HL-60 (cell line): ENCODE results near the gene FAT1.

Experiments used
- DNase-seq, 2 experiments: peaks; one replicate each; pipeline ENCODE4 v3.0.0-alpha.2; 2010 to 2020; ENCODE audit warnings: low read depth in 1 of 2, low spot score in 1 of 2
- H3K27ac ChIP-seq: fragments of 250-450 bp; sonication (Bioruptor Pico); replicated peaks from 2 replicates; pipeline ENCODE4 v1.5.1; 2020; ENCODE audit warnings: mild to moderate bottlenecking, moderate library complexity
- H3K27me3 ChIP-seq: fragments of 250-450 bp; sonication (Bioruptor Pico); 2 replicates; pipeline ENCODE4 v1.5.1; 2021; ENCODE audit warnings: mild to moderate bottlenecking, moderate library complexity; ENCODE audit not compliant: insufficient read depth, poor library complexity, severe bottlenecking
- H3K4me3 ChIP-seq: replicated peaks from 2 replicates; pipeline ENCODE4 v1.5.1; 2011; ENCODE audit warnings: mild to moderate bottlenecking, control low read depth, low read length; ENCODE audit not compliant: insufficient read depth
- GABPA ChIP-seq: IDR thresholded peaks from 2 replicates; pipeline ENCODE4 v1.6.1; 2012; ENCODE audit warnings: low read depth
- POLR2AphosphoS5 ChIP-seq: IDR thresholded peaks from 2 replicates; pipeline ENCODE4 v1.6.1; 2012; ENCODE audit warnings: low read depth
- SPI1 ChIP-seq: IDR thresholded peaks from 2 replicates; pipeline ENCODE4 v1.6.1; 2012; ENCODE audit warnings: low read depth, mild to moderate bottlenecking, borderline replicate concordance
- TF ChIP-seq, protein P1 (sequence below): IDR thresholded peaks from one replicate; pipeline ENCODE4 v1.5.1; 2011; ENCODE audit warnings: low read length, control low read depth, inconsistent platforms; ENCODE audit not compliant: insufficient read depth
- TF ChIP-seq, protein P2 (sequence below): IDR thresholded peaks from 2 replicates; pipeline ENCODE4 v1.6.1; 2012; ENCODE audit warnings: low read depth; ENCODE audit not compliant: insufficient replicate concordance

Gene FAT1

DNA sequence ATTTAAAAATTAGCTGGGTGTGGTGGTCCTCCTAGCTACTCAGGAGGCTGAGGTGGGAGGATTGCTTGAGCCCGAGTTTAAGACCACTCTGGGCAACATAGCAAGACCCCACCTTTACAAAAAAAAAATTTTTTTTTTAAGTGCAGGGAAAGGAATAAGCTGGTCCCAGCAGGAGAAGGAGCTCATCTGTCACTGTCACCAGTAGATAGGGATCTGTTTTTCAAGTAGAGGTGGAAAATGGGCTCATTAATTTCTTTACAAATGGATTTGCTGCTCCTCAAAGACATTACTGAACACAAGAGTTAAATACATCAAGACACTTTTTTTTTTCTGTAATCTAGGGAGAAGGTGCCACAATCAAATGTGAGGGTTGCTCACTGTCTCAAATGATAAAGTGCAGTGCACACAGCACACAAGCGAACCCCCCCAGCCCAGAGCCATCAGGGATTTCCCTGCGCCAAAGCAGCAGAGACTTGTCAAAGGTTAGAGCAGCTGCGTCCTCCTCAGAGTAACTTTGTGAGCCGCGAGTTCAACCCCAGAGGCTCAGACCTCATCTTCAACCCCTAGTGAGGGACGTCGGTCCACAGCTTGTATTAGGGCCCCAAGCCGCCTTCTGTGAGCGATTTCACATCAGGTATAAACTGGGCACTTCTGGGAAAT, 154.0 kb downstream of the FAT1 start:
- TF ChIP-seq, protein P1, sequence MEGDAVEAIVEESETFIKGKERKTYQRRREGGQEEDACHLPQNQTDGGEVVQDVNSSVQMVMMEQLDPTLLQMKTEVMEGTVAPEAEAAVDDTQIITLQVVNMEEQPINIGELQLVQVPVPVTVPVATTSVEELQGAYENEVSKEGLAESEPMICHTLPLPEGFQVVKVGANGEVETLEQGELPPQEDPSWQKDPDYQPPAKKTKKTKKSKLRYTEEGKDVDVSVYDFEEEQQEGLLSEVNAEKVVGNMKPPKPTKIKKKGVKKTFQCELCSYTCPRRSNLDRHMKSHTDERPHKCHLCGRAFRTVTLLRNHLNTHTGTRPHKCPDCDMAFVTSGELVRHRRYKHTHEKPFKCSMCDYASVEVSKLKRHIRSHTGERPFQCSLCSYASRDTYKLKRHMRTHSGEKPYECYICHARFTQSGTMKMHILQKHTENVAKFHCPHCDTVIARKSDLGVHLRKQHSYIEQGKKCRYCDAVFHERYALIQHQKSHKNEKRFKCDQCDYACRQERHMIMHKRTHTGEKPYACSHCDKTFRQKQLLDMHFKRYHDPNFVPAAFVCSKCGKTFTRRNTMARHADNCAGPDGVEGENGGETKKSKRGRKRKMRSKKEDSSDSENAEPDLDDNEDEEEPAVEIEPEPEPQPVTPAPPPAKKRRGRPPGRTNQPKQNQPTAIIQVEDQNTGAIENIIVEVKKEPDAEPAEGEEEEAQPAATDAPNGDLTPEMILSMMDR, result no peak
- TF ChIP-seq SPI1 (no peak), POLR2AphosphoS5 (no peak), GABPA (no peak)
- TF ChIP-seq, protein P2, sequence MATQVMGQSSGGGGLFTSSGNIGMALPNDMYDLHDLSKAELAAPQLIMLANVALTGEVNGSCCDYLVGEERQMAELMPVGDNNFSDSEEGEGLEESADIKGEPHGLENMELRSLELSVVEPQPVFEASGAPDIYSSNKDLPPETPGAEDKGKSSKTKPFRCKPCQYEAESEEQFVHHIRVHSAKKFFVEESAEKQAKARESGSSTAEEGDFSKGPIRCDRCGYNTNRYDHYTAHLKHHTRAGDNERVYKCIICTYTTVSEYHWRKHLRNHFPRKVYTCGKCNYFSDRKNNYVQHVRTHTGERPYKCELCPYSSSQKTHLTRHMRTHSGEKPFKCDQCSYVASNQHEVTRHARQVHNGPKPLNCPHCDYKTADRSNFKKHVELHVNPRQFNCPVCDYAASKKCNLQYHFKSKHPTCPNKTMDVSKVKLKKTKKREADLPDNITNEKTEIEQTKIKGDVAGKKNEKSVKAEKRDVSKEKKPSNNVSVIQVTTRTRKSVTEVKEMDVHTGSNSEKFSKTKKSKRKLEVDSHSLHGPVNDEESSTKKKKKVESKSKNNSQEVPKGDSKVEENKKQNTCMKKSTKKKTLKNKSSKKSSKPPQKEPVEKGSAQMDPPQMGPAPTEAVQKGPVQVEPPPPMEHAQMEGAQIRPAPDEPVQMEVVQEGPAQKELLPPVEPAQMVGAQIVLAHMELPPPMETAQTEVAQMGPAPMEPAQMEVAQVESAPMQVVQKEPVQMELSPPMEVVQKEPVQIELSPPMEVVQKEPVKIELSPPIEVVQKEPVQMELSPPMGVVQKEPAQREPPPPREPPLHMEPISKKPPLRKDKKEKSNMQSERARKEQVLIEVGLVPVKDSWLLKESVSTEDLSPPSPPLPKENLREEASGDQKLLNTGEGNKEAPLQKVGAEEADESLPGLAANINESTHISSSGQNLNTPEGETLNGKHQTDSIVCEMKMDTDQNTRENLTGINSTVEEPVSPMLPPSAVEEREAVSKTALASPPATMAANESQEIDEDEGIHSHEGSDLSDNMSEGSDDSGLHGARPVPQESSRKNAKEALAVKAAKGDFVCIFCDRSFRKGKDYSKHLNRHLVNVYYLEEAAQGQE, result no peak
- DNase-seq, result no peak
- H3K4me3 ChIP-seq, result no peak overlapping the region
- H3K27ac ChIP-seq, result no peak overlapping the region
- H3K27me3 ChIP-seq, result no peaks in the 10 kb centered on the region

- no peak overlapping the region for H3K4me3 ChIP-seq
- no peak for DNase-seq
- no peaks in the 10 kb centered on the region for H3K27me3 ChIP-seq
- H3K27ac ChIP-seq, result no peak overlapping the region
- TF ChIP-seq, protein P1, result no peak
- TF ChIP-seq SPI1 (no peak), GABPA (no peak), POLR2AphosphoS5 (no peak)
- TF ChIP-seq, protein P2, result no peak
Measured at GRCh38 chr4:186566068-186566467, 157.6 kb downstream of the FAT1 start.

GRCh38 chr4:186563761-186564160, 159.9 kb downstream of the FAT1 start:
- no peak for DNase-seq
- H3K27me3 ChIP-seq, result no peaks in the 10 kb centered on the region
- TF ChIP-seq SPI1 (no peak), POLR2AphosphoS5 (no peak), GABPA (no peak)
- TF ChIP-seq, protein P2, result no peak
- TF ChIP-seq, protein P1, result no peak
- H3K4me3 ChIP-seq, result no peak overlapping the region
- no peak overlapping the region for H3K27ac ChIP-seq
